Spleen (tissue), 13 donors: ENCODE results near the gene ABRACL. TPM values are rescaled to one million over a fixed set of nuclear protein-coding genes. Genes with fewer than 3 reads are reported as not detected.

Source experiments
- DNase-seq: peaks from one replicate; pipeline ENCODE4 v3.0.0-alpha.2; 2020
- H3K27ac ChIP-seq, 8 donors: fragments of 200-600 bp; sonication (generic) in 7 of 8; 1 replicate in 4 of 8; 2 replicates in 4 of 8; pipeline versions ENCODE4 v1.5.0 to v1.8.0; 2016 to 2021; ENCODE audit warnings: inconsistent platforms in 4 of 8, mild to moderate bottlenecking in 4 of 8, moderate library complexity in 1 of 8
- H3K27me3 ChIP-seq, 7 donors: fragments of 200-600 bp; sonication (generic) in 6 of 7; replicated peaks in 1 of 7; 1 replicate in 4 of 7; 2 replicates in 3 of 7; pipeline versions ENCODE4 v1.5.0 to v1.8.0; 2016 to 2021; ENCODE audit warnings: inconsistent platforms in 3 of 7, mild to moderate bottlenecking in 1 of 7
- H3K36me3 ChIP-seq, 6 donors: fragments of 200-600 bp; sonication (generic) in 5 of 6; 1 replicate in 4 of 6; 2 replicates in 2 of 6; pipeline versions ENCODE4 v1.5.0 to v1.8.0; 2016 to 2021; ENCODE audit warnings: inconsistent platforms in 2 of 6
- H3K4me1 ChIP-seq, 6 donors: fragments of 200-600 bp; sonication (generic) in 5 of 6; 1 replicate in 3 of 6; 2 replicates in 3 of 6; pipeline versions ENCODE4 v1.5.0 to v1.8.0; 2016 to 2021; ENCODE audit warnings: inconsistent platforms in 3 of 6
- H3K4me3 ChIP-seq, 8 donors: fragments of 200-600 bp; sonication (generic) in 7 of 8; 1 replicate in 4 of 8; 2 replicates in 4 of 8; pipeline versions ENCODE4 v1.5.0 to v1.8.0; 2016 to 2021; ENCODE audit warnings: inconsistent platforms in 4 of 8, mild to moderate bottlenecking in 4 of 8, moderate library complexity in 2 of 8
- H3K9me3 ChIP-seq, 8 donors: fragments of 200-600 bp; sonication (generic) in 7 of 8; 1 replicate in 4 of 8; 2 replicates in 4 of 8; pipeline versions ENCODE4 v1.5.0 to v1.8.0; 2016 to 2021; ENCODE audit warnings: inconsistent platforms in 4 of 8
- POLR2A ChIP-seq, 3 donors: fragments of 450-650 bp; IDR thresholded peaks; one replicate each; pipeline ENCODE4 v1.5.1; 2017; ENCODE audit warnings: antibody characterized with exemption in 3 of 3, mild to moderate bottlenecking in 1 of 3
- POLR2AphosphoS5 ChIP-seq, 3 donors: sonication (generic); formaldehyde crosslinking; IDR thresholded peaks; one replicate each; pipeline ENCODE4 v1.5.1; 2017; ENCODE audit warnings: antibody characterized with exemption in 3 of 3
- WGBS, 5 donors: extraction: QIAGEN DNeasy Blood & Tissue Kit in 3 of 5; methylation state at CpG; one replicate each; pipeline versions ENCODE4 v1.1.5 to v1.1.7; 2013 to 2018; 5-methylcytosine and 5-hydroxymethylcytosine counted together
- intact Hi-C: fragments of 100-400 bp; cut with DNase I; formaldehyde crosslinking; loops from one replicate; pipeline ENCODE4 v1.15.0; 2023; ENCODE audit warnings: low total_unique reads
- long read RNA-seq, 2 donors: transcript quantifications; one replicate each; lab custom pipeline, GENCODE V29; 2026
- polyA plus RNA-seq, 3 donors: library from polyadenylated mRNA; stranded (reverse); fragments of 200-250 nt; gene quantifications; one replicate each; pipeline ENCODE4 v1.2.1, GENCODE V29; 2013
- total RNA-seq, 7 donors: library from RNA; depleted of rRNA in 3 of 7; stranded (reverse); fragments of >200 nt in 3 of 7; fragmentation: NEBNext Ultra II Directional in 4 of 7; extraction: Animal tissue kit (Norgen Biotek cat#: 25700) in 4 of 7; gene quantifications; one replicate each; pipeline versions ENCODE4 v1.1.0 to v1.2.1, GENCODE V29; 2016 to 2021
- TF ChIP-seq, protein P1 (sequence below), 11 experiments: fragments of 200-600 bp in 7 of 11; fragments of 450-650 bp in 4 of 11; sonication (generic) in 4 of 11; IDR thresholded peaks in 8 of 11; conservative IDR thresholded peaks in 3 of 11; 1 replicate in 7 of 11; 2 replicates in 4 of 11; pipeline versions ENCODE4 v1.4.0 to v1.8.0; 2016 to 2021; ENCODE audit warnings: antibody characterized with exemption in 11 of 11, inconsistent platforms in 4 of 11, mild to moderate bottlenecking in 1 of 11
- donor health status: healthy with polysubstance abuse.
- donor health status: DM: no; HTN: no; CAD: no; lungs with moderate emphysema.
- donor health status: DM: no; HTN: no; CAD: no.
- donor health status: Bipolar disorder and iron deficiency.
- donor health status: healthy.
- donor health status: DM: no; HTN: no; CAD: no.
- donor health status: DM: yes; HTN: yes; CAD: no.

Gene ABRACL, protein sequence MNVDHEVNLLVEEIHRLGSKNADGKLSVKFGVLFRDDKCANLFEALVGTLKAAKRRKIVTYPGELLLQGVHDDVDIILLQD
- total RNA-seq (10 to 100 TPM; 56.5 to 89.4 (median 69.3) TPM), polyA plus RNA-seq (100 to 1,000 TPM in 2 of 3 donors, 10 to 100 TPM in 1; 76.4 to 183 (median 148) TPM)
- long read RNA-seq, donor 1, transcript ABRACL-201 (3 exons, 845 nt) = major isoform, 67 of 72 reads
- long read RNA-seq, donor 1, partial matches to known transcripts = 0 of 72 reads
- long read RNA-seq, donor 1, other reads (novel, unspliced or antisense) = 5 of 72 reads
- long read RNA-seq, donor 2, transcript ABRACL-201 (3 exons, 845 nt) = major isoform, 47 of 70 reads
- long read RNA-seq, donor 2, partial matches to known transcripts = 23 of 70 reads
- long read RNA-seq, donor 2, other reads (novel, unspliced or antisense) = 0 of 70 reads

DNA sequence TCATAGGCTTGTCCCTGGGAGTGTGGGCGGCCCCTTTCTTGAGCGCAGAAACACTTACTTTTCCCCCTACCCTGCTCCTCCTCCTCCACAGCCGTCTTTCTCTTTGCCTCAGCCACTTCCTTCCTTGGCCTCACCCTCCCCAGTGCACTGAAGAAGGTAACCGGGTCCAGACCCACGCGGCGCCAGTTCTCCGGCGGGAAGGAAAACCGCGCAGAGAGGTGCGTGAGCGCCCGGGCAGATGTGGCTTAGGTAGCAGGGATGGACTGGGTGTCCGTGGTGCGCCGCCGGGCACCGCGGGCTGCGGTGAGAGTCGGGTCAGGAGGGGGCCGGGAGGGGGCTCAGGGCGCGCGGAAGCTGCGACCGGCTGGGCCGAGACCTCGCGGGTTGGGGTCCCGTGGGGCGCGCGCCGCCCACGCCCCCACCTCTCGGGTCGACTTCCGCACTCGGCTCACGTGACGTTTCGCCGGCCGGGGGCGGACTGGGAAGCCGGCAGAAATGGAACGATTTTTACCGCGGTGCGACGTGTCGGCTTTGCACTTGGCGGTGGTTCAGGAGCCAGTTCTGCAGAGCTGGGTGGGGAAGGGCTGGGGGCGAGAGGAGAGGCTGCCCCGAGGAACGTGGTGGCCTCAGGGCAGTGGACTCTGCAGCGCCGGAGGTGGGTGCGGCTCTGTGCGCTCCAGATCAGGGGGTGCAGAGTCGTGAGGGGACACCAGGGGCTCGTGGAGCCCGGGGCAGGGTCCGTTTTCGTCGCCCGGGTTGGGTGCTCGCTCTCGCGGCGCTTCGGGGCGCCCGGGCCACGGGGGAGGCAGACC is at the start of gene ABRACL:
Gene ABRACL (plus strand): TSS at position 88 of the 812 bp plus-strand sequence. CDS start 5,416 bp downstream, outside the sequence.
- TF ChIP-seq POLR2A (IDR thresholded peaks at IDR 0.05) = peak in 1 of 3 donors; percentile 55
- TF ChIP-seq, protein P1, sequence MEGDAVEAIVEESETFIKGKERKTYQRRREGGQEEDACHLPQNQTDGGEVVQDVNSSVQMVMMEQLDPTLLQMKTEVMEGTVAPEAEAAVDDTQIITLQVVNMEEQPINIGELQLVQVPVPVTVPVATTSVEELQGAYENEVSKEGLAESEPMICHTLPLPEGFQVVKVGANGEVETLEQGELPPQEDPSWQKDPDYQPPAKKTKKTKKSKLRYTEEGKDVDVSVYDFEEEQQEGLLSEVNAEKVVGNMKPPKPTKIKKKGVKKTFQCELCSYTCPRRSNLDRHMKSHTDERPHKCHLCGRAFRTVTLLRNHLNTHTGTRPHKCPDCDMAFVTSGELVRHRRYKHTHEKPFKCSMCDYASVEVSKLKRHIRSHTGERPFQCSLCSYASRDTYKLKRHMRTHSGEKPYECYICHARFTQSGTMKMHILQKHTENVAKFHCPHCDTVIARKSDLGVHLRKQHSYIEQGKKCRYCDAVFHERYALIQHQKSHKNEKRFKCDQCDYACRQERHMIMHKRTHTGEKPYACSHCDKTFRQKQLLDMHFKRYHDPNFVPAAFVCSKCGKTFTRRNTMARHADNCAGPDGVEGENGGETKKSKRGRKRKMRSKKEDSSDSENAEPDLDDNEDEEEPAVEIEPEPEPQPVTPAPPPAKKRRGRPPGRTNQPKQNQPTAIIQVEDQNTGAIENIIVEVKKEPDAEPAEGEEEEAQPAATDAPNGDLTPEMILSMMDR (IDR thresholded peaks at IDR 0.05 in 8 of 11, conservative IDR thresholded peaks at IDR 0.05 in 3 of 11) = peak in 2 of 11 experiments; percentile 7 to 10
- TF ChIP-seq POLR2AphosphoS5 (IDR thresholded peaks at IDR 0.05) = peak; percentile 82 to 85 (median 83)
- Histone ChIP-seq H3K36me3 (peaks cover 0 to 12% (median 1%) of the 10 kb centered on the region in 6 donors), H3K4me3 (peak within 1 kb of the TSS; percentile 89 to 98 (median 98)), H3K9me3 (no peaks in the 10 kb centered on the region), H3K27ac (peak within 1 kb of the TSS; percentile 85 to 97 (median 92)), H3K27me3 (no peaks in the 10 kb centered on the region), H3K4me1 (peaks cover 8 to 67% (median 37%) of the 10 kb centered on the region in 6 donors)
- WGBS, 5 donors = 0 to 1% (median 0%) methylated on average over 41 to 77 of the region's 77 CpGs
- intact Hi-C loops = no loop called here
- DNase-seq = peak; percentile 94

DNA sequence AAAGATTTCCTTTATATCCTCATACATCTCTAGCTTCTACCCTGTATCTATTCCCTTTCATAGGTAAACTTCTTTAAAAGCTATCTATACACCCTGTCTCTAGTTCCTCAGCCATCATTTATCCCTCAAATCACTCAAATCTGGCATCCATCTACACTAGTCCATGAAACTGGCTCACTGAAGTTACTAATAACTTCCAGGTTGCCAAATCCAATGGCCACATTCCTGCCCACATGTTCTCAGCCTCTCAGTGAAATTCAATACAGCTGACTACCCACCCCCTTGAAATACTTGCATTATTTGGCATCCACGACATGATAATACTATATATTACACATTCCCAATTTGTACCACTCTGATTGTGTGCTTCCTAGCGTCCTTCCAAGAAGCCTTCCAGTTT is 49.2 kb upstream of the ABRACL start:
- Histone ChIP-seq H3K27me3 (no peaks in the 10 kb centered on the region), H3K4me1 (peaks cover 23 to 99% (median 74%) of the 10 kb centered on the region in 6 donors), H3K9me3 (no peaks in the 10 kb centered on the region), H3K36me3 (no peaks in the 10 kb centered on the region), H3K4me3 (no peak overlapping the region), H3K27ac (no peak overlapping the region)
- WGBS, 5 donors = 60 to 97% (median 92%) methylated on average over 2 of the region's 2 CpGs
- no peak for DNase-seq
- TF ChIP-seq POLR2AphosphoS5 (IDR thresholded peaks at IDR 0.05) (no peak), POLR2A (IDR thresholded peaks at IDR 0.05) (no peak)
- TF ChIP-seq, protein P1 (IDR thresholded peaks at IDR 0.05 in 8 of 11, conservative IDR thresholded peaks at IDR 0.05 in 3 of 11) = no peak
- intact Hi-C loops = no loop called here

DNA sequence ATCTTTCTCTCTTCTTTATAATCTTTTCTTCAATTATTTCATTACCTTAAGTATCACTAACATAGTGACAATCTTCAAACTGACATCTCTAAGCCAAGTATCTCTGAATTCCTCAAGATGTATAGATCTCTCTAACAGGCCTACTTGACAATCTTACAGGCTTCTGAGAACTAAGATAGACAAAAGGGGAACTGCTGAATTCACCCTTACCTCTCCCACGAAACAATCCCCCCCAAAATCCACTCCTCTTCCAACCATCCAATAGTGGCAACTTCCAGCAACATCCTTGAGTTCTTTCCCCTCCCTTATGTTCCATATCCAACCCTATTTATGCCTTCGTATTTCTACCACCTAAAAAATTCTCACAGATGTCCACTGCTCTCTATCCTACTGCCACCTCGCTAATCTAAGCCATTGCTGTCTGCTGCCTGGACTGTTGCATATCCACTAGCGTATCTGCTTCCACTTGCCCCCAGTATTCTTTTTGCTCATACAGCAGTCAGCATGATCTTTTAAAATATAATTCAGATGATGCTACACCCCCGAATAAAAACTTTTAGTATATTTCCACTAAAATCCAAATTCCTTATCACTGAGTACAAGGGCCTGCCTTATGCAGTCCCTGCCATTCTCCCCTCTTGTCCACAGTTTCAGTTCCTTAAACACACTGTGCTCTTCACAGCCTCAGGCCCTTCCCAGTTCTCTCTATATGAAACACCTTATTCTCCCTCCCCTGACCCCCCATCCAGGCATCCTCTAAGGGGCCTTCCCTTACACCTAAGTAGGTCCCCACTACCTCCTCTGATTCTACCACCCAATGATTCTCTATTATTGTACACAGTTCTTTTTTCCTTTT is 48.5 kb upstream of the ABRACL start:
- TF ChIP-seq POLR2AphosphoS5 (IDR thresholded peaks at IDR 0.05) (no peak), POLR2A (IDR thresholded peaks at IDR 0.05) (no peak)
- TF ChIP-seq, protein P1 (IDR thresholded peaks at IDR 0.05 in 8 of 11, conservative IDR thresholded peaks at IDR 0.05 in 3 of 11) = no peak
- Histone ChIP-seq H3K27ac (peak overlapping the region in 1 of 8 donors; percentile 39), H3K4me1 (peaks cover 23 to 99% (median 74%) of the 10 kb centered on the region in 6 donors), H3K9me3 (no peaks in the 10 kb centered on the region), H3K27me3 (no peaks in the 10 kb centered on the region), H3K36me3 (no peaks in the 10 kb centered on the region), H3K4me3 (no peak overlapping the region)
- DNase-seq = no peak
- WGBS, 5 donors = 82 to 91% (median 88%) methylated on average over 5 of the region's 5 CpGs
- intact Hi-C loops = no loop called here
